ENCODE results near the gene APOBEC2. TPM values are rescaled to one million over a fixed set of nuclear protein-coding genes. Genes with fewer than 3 reads are reported as not detected.

Gene APOBEC2
- total and polyA plus RNA-seq, 2 of the 4 experiments (the other 2 are of a cell fraction) = not detected

DNA sequence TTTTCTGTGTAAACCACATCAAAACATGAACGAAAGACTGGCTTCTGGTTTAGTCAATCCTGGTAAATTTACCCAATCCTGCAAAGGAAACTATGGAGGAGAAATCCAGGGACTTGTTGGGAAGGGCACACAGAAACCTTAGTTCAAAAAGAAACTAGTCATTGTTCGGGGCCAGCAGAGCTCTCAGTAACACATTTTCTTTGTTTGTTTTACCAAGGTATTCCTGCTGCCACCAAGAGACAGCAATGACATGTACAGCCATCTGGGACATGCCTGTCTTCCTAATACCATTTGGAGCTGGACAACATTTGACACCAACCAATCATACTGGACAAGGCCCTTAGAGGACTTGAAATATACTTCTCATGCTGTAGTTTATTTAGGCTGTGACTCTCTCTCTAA lies 10.9 kb downstream of the APOBEC2 start:
- dilution Hi-C loops (cut with HindIII; ENCODE audit: low sequenced_read_pairs, unreplicated experiment) (no loop called here), in situ Hi-C loops (cut with MboI; ENCODE audit: low sequenced_read_pairs) (no loop called here), intact Hi-C loops (cut with micrococcal nuclease) (loop anchor here (10.0 kb wide), 2 partner anchors 509 to 1719 kb away; no protein-coding TSS in a partner anchor)
- no peaks in the 10 kb centered on the region for H3K9me1 ChIP-seq (ENCODE audit: insufficient read depth, low read length)
- H2AFZ ChIP-seq (replicated peaks; ENCODE audit: low read length, poor library complexity) = no peak overlapping the region
- H2BK15ac ChIP-seq (ENCODE audit: low read depth, low read length) = no peak overlapping the region
- no peak for ATAC-seq (ENCODE audit: low read depth)
- no peak overlapping the region for H3K18ac ChIP-seq (ENCODE audit: low read depth, low read length)
- no peak overlapping the region for H2BK20ac ChIP-seq (ENCODE audit: low read depth, low read length)
- H3K14ac ChIP-seq (replicated peaks; ENCODE audit: low read depth, low read length) = no peak overlapping the region
- no peaks in the 10 kb centered on the region for H4K20me1 ChIP-seq (ENCODE audit: insufficient read depth, low read length)
- no peak overlapping the region for H2BK5ac ChIP-seq (ENCODE audit: low read depth, low read length, poor library complexity, severe bottlenecking)
- H3K56ac ChIP-seq (ENCODE audit: extremely low read depth, insufficient read depth, low read length) = no peak overlapping the region
- TF ChIP-seq MAZ (IDR thresholded peaks at IDR 0.05; ENCODE audit: borderline replicate concordance, low read depth, low read length) (no peak), BHLHE40 (IDR thresholded peaks at IDR 0.05; ENCODE audit: low read depth, low read length) (no peak), NFE2L2 (IDR thresholded peaks at IDR 0.05; ENCODE audit: low read depth, low read length) (no peak), RCOR1 (IDR thresholded peaks at IDR 0.05; ENCODE audit: insufficient replicate concordance, low read length) (no peak), MAFK (IDR thresholded peaks at IDR 0.05; ENCODE audit: low read depth, low read length) (no peak), MXI1 (IDR thresholded peaks at IDR 0.05; ENCODE audit: borderline replicate concordance, low read depth, low read length) (no peak), CEBPB (IDR thresholded peaks at IDR 0.05; ENCODE audit: low read depth, low read length) (no peak), POLR2A (IDR thresholded peaks at IDR 0.05; ENCODE audit: low read depth, low read length) (no peak), SMC3 (IDR thresholded peaks at IDR 0.05; ENCODE audit: low read depth, low read length) (no peak), FOS (IDR thresholded peaks at IDR 0.05; ENCODE audit: low read depth, low read length) (no peak), RAD21 (IDR thresholded peaks at IDR 0.05; ENCODE audit: low read length) (no peak), CHD1 (IDR thresholded peaks at IDR 0.05; ENCODE audit: low read depth, low read length) (no peak)
- TF ChIP-seq, protein P1, sequence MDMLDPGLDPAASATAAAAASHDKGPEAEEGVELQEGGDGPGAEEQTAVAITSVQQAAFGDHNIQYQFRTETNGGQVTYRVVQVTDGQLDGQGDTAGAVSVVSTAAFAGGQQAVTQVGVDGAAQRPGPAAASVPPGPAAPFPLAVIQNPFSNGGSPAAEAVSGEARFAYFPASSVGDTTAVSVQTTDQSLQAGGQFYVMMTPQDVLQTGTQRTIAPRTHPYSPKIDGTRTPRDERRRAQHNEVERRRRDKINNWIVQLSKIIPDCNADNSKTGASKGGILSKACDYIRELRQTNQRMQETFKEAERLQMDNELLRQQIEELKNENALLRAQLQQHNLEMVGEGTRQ (IDR thresholded peaks at IDR 0.05; ENCODE audit: low read depth, low read length) = no peak
- TF ChIP-seq, protein P2, sequence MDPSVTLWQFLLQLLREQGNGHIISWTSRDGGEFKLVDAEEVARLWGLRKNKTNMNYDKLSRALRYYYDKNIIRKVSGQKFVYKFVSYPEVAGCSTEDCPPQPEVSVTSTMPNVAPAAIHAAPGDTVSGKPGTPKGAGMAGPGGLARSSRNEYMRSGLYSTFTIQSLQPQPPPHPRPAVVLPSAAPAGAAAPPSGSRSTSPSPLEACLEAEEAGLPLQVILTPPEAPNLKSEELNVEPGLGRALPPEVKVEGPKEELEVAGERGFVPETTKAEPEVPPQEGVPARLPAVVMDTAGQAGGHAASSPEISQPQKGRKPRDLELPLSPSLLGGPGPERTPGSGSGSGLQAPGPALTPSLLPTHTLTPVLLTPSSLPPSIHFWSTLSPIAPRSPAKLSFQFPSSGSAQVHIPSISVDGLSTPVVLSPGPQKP (IDR thresholded peaks at IDR 0.05; ENCODE audit: borderline replicate concordance, low read depth, low read length) = no peak
- no TSS peak for BruUV-seq (replicated peaks)
- H3K4me1 ChIP-seq (ENCODE audit: control insufficient read depth, insufficient read depth, low read length) = peaks cover 4% of the 10 kb centered on the region
- ChIA-PET CTCF (no interaction called here), POLR2A (ENCODE audit: unreplicated experiment) (no interaction called here)
- H3K36me3 ChIP-seq (ENCODE audit: control insufficient read depth, insufficient read depth, low read length) = no peaks in the 10 kb centered on the region; the same call in 1 of the 2 replicates
- H3K9me3 ChIP-seq (ENCODE audit: control insufficient read depth, insufficient read depth, low read length) = no peaks in the 10 kb centered on the region
- no peak overlapping the region for H4K5ac ChIP-seq (ENCODE audit: low read depth, low read length)
- no peak overlapping the region for H2BK120ac ChIP-seq (ENCODE audit: low read depth, low read length)
- H3K23ac ChIP-seq (ENCODE audit: low read depth, low read length) = no peak overlapping the region
- no peak overlapping the region for H2AK5ac ChIP-seq (ENCODE audit: low read depth, low read length)
- no peak overlapping the region for H3K27ac ChIP-seq (ENCODE audit: insufficient read depth, low read length)
- H3K4me2 ChIP-seq (ENCODE audit: low read depth, low read length) = no peak overlapping the region
- H3K4ac ChIP-seq (ENCODE audit: low read depth, low read length) = no peak overlapping the region
- DNase-seq = no peak
- no peak overlapping the region for H3K4me3 ChIP-seq (ENCODE audit: insufficient read depth, low read depth, low read length)
- no peak overlapping the region for H3K9ac ChIP-seq (ENCODE audit: low read depth, low read length)
- no peak overlapping the region for H2AK9ac ChIP-seq (replicated peaks; ENCODE audit: low read depth, low read length, poor library complexity)
- H4K8ac ChIP-seq (ENCODE audit: low read depth in 2 of 2, low read length in 2 of 2) = no peak overlapping the region
- no peaks in the 10 kb centered on the region for H3K27me3 ChIP-seq (ENCODE audit: control insufficient read depth, insufficient read depth, low read length)
- WGBS, 2 experiments (ENCODE audit: extremely low coverage in 2 of 2, insufficient read length in 1 of 2) = no CpG with 5 or more reads among the region's 2 CpGs
- H3K79me1 ChIP-seq (ENCODE audit: low read depth in 1 of 2, low read length in 2 of 2) = no peaks in the 10 kb centered on the region
- H4K91ac ChIP-seq (ENCODE audit: insufficient read depth, low read depth, low read length) = no peak overlapping the region
